Cardiac fibroblast (primary cell): ENCODE measurements around the gene NAB2.

Experiments
- DNase-seq, 2 donors: peaks; one replicate each; pipeline versions ENCODE4 v3.0.0 to v3.0.0-alpha.2; 2010; ENCODE audit warnings: low read depth in 2 of 2
- H3K4me3 ChIP-seq, 2 donors: replicated peaks in 1 of 2; 1 replicate in 1 of 2; 2 replicates in 1 of 2; pipeline ENCODE4 v1.5.1; 2011; ENCODE audit warnings: low read depth in 2 of 2, low read length in 2 of 2, mild to moderate bottlenecking in 2 of 2, moderate library complexity in 1 of 2
- CTCF ChIP-seq: IDR thresholded peaks from one replicate; pipeline ENCODE4 v1.5.1; 2011; ENCODE audit warnings: low read depth, mild to moderate bottlenecking, low read length, inconsistent platforms

Gene NAB2

GRCh38 chr12:57086493-57087009 lies 2.4 kb upstream of the NAB2 start:
- peak; percentile 64 to 92 for DNase-seq
- H3K4me3 ChIP-seq: peak overlapping the region; percentile 72 to 78
- TF ChIP-seq CTCF: peak; percentile 35

- no peak for TF ChIP-seq CTCF
- peak; percentile 89 to 98 for DNase-seq
- peak overlapping the region; percentile 72 to 78 for H3K4me3 ChIP-seq
Measured at GRCh38 chr12:57087010-57087690, 1.8 kb upstream of the NAB2 start.

- peak overlapping the region; percentile 57 to 72 for H3K4me3 ChIP-seq
- TF ChIP-seq CTCF: no peak
- DNase-seq: peak; percentile 94 to 99
Measured at GRCh38 chr12:57087691-57088353, 1.1 kb upstream of the NAB2 start.

DNA sequence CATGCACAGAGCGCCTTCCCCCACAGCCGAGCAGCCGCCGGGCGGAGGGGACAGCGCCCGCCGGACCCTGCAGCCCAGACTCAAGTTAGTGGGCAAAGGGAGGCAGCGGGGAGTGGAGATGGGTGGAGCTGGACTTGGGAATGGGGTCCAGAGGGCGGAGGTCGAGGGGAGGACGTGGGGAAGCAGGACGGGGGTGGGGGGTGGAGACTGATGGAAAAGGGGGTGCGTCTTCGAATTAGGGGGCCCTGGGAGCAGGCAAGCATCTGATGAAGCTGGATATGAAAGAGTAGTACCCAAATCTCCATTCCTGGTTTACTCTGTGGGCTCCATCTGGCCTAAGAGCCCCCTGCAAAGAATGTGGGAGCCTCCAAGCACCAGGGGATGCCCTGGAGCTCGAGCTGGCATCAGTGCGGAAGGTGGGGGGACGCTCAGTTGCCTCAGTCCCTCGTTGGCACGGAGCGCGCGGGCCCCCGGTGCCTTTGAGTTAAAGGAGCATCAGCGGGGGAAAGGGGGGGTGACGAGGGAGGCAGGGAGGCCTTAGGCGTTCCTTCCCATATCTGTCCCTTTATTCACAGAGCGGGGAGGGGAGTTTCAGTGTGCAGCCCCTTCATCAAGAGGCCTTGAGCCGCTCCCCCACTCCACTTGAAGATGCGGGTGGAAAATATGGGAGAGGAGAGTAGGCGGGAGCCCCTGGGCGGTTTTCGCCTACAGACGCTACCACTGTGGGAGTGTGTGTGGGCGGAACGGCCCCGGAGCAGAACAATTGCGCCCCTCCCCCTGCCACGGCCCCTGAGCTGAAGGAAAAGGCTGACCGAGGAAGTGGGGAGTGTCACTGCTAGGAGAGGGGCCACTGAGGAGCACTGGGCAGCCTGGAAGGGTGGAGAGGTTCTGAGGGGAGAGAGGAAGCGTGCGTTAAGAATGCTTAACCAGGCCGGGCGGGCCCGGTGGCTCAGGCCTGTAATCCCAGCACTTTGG lies 644 bp downstream of the NAB2 start:
- TF ChIP-seq CTCF: no peak
- H3K4me3 ChIP-seq: peak overlapping the region; percentile 89 to 93
- DNase-seq: peak; percentile 69 to 85

DNA sequence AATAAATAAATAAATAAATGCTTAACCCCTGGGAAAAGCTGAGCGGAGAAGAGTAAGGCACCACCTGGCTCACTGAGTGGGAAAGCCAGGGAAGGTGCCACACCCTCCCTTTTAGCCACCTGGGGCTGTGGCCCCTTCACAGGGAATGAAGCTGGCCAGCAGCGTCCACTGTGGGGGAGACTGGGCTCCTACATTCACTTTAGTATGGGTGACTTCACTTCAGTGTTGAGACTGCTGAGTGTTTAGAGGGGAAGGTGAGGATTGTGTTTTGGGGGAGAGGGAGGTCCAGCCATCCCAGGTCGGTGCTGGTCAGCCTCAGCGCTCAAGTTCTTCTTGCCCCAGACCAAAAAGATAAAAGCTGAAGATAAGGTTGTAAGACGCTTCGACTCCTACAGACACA lies 1.6 kb downstream of the NAB2 start:
- TF ChIP-seq CTCF: no peak
- peak overlapping the region; percentile 89 to 93 for H3K4me3 ChIP-seq
- no peak for DNase-seq

- peak overlapping the region; percentile 89 to 93 for H3K4me3 ChIP-seq
- peak; percentile 18 for TF ChIP-seq CTCF
- DNase-seq: peak in 1 of 2 donors; percentile 49
Measured at GRCh38 chr12:57090924-57091637, 2.2 kb downstream of the NAB2 start.
